Measurements from ENCODE around the gene UBE2R2.
"Not testable (repeated sequence)": the region's sequence is repeated elsewhere in the genome, so short reads cannot be mapped to it uniquely, and the experiment has no call there.

UBE2R2 gene

GRCh38 chr9:33785914-33786313 is 31.0 kb upstream of the UBE2R2 start:
- Histone ChIP-seq H3K9ac (no peak overlapping the region), H4K20me1 (no peaks in the 10 kb centered on the region), H3K27ac (no peak overlapping the region), H3K36me3 (no peaks in the 10 kb centered on the region), H3K27me3 (0 out of 2 replicates have a peak, but pooled peaks cover 4% of the 10 kb centered on the region), H3K4me3 (no peak overlapping the region), H3K4me2 (peak overlapping the region; percentile 64), H3K4me1 (peaks cover 23% of the 10 kb centered on the region), H3K9me3 (no peaks in the 10 kb centered on the region)
- no peak for TF ChIP-seq Cebpa-rat (IDR thresholded peaks at IDR 0.05)

DNA sequence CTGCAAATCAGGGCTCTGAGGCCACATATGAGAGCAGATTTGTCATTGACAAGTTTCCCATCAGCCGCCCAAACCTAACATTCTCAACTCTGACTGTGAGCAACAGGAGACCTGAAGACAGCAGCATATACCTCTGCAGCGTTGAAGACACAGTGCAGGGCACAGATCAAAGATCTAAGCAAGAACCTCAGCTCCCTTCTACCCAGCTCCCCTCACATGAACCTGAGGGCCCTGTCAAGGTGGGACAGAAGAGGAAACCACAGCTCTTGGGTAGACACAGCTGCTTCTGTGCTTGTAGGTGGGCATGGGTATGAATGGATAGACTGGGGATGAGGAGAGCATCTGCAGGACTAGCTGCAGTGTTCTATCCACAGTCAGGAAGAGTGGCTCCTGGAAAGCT is 30.3 kb upstream of the UBE2R2 start:
- H3K27ac ChIP-seq = no peak overlapping the region
- no peaks in the 10 kb centered on the region for H3K36me3 ChIP-seq
- H3K4me1 ChIP-seq = peaks cover 23% of the 10 kb centered on the region
- H3K27me3 ChIP-seq = 0 out of 2 replicates have a peak, but pooled peaks cover 4% of the 10 kb centered on the region
- no peaks in the 10 kb centered on the region for H3K9me3 ChIP-seq
- no peak for TF ChIP-seq Cebpa-rat (IDR thresholded peaks at IDR 0.05)
- peak overlapping the region; percentile 64 for H3K4me2 ChIP-seq
- no peak overlapping the region for H3K9ac ChIP-seq
- no peaks in the 10 kb centered on the region for H4K20me1 ChIP-seq
- H3K4me3 ChIP-seq = no peak overlapping the region

DNA sequence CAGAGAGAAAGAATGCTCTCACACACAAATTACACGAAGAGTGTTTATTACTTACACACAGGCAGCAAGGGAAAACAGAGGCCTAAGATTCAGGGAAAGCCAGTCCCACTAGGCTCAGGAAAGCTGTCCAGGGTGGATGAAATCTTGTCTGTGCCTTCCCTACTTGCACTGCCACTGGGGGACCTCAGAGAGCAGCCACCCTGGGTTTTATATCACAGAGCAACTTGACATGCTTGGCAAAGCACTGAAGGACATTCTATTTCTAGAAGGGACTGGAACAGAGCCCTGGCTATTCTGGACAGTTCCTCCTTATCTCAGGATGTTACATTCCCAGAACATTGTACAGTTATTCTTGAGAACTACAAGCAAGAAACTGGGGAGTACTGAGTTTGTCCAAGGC is 29.1 kb upstream of the UBE2R2 start:
- no peaks in the 10 kb centered on the region for H4K20me1 ChIP-seq
- no peaks in the 10 kb centered on the region for H3K9me3 ChIP-seq
- no peak for TF ChIP-seq Cebpa-rat (IDR thresholded peaks at IDR 0.05)

GRCh38 chr9:33789429-33789828 is 27.5 kb upstream of the UBE2R2 start:
- not testable (repeated sequence) for H3K9ac ChIP-seq, H3K36me3 ChIP-seq, H3K4me2 ChIP-seq, H3K27ac ChIP-seq, H4K20me1 ChIP-seq, H3K27me3 ChIP-seq, H3K9me3 ChIP-seq, H3K4me3 ChIP-seq
- peaks cover 22% of the 10 kb centered on the region for H3K4me1 ChIP-seq

More for the DNA sequence above, 29.1 kb upstream of the UBE2R2 start:
- Histone ChIP-seq H3K9ac (no peak overlapping the region), H3K36me3 (no peaks in the 10 kb centered on the region), H3K27me3 (0 out of 2 replicates have a peak, but pooled peaks cover 4% of the 10 kb centered on the region), H3K4me1 (peaks cover 23% of the 10 kb centered on the region), H3K4me3 (no peak overlapping the region), H3K4me2 (no peak overlapping the region), H3K27ac (no peak overlapping the region)

- Histone ChIP-seq H3K36me3 (no peaks in the 10 kb centered on the region), H3K4me2 (no peak overlapping the region)
- TF ChIP-seq Cebpa-rat (IDR thresholded peaks at IDR 0.05) = no peak
Observed at GRCh38 chr9:33791117-33791516, 25.8 kb upstream of the UBE2R2 start.

GRCh38 chr9:33793496-33793895 is 23.5 kb upstream of the UBE2R2 start:
- not testable (repeated sequence) for H3K27ac ChIP-seq, H3K9ac ChIP-seq, H3K4me3 ChIP-seq, H3K4me1 ChIP-seq, H4K20me1 ChIP-seq, H3K36me3 ChIP-seq, H3K4me2 ChIP-seq, H3K9me3 ChIP-seq, H3K27me3 ChIP-seq

More at GRCh38 chr9:33791117-33791516, 25.8 kb upstream of the UBE2R2 start:
- Histone ChIP-seq H3K9me3 (no peaks in the 10 kb centered on the region), H3K27ac (no peak overlapping the region), H3K9ac (no peak overlapping the region), H3K4me3 (no peak overlapping the region), H3K27me3 (0 out of 2 replicates have a peak, but pooled peaks cover 4% of the 10 kb centered on the region), H3K4me1 (peaks cover 7% of the 10 kb centered on the region), H4K20me1 (no peaks in the 10 kb centered on the region)

DNA sequence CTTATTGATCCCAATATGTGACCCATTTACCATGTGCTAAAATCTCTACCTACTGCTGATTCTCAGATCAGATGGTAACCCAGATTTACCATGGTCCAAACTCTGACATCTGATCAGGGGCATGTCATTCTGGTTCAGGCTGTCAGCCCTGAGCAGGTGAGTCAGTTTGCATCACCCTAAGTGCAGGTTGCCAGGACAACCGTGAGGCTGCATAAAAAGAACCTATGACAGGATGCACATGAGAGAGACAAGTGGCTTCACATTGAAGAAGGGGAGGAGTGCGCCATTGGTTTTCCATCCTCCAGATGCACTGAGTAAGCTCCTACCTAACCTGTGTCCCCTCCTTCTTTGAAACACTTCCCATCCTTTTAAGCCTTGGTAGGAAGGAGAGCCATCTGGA is 22.4 kb upstream of the UBE2R2 start:
- no peaks in the 10 kb centered on the region for H3K9me3 ChIP-seq
- no peak overlapping the region for H3K9ac ChIP-seq
- H3K36me3 ChIP-seq = no peaks in the 10 kb centered on the region
- H3K27ac ChIP-seq = no peak overlapping the region
- H3K4me2 ChIP-seq = no peak overlapping the region
- H3K4me3 ChIP-seq = no peak overlapping the region
- no peaks in the 10 kb centered on the region for H4K20me1 ChIP-seq
- H3K27me3 ChIP-seq = no peaks in the 10 kb centered on the region; the same call in 1 of the 2 replicates
- no peak for TF ChIP-seq Cebpa-rat (IDR thresholded peaks at IDR 0.05)
- no peaks in the 10 kb centered on the region for H3K4me1 ChIP-seq

DNA sequence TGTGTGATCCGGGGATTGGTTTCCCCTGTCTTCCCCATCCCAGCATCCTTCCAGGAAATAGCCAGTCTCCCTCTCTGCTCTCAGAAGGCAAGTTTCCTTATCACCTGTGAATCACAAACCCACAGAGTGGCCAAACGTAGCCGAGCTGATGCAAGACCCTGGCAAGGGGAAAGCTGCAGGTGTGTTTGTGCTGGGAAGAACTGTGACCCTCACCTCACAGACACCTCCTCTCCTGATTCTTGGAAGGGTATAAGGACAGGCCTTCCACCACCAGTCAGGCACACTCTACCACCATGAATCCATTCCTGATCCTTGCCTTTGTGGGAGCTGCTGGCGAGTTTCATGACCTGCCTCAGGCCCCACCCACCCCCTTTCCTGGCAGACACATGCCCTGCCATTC is 21.7 kb upstream of the UBE2R2 start, which contains the start of gene PRSS3:
PRSS3 (plus strand) TSS at position 281 of the 400 bp plus-strand sequence; CDS start at position 294, 13 bp downstream.
- Histone ChIP-seq H3K4me2 (no peak within 1 kb of the TSS), H3K9me3 (no peaks in the 10 kb centered on the region), H3K4me1 (no peaks in the 10 kb centered on the region), H3K36me3 (no peaks in the 10 kb centered on the region), H3K9ac (no peak within 1 kb of the TSS), H3K27ac (no peak within 1 kb of the TSS), H3K4me3 (no peak within 1 kb of the TSS), H3K27me3 (no peaks in the 10 kb centered on the region; the same call in 1 of the 2 replicates), H4K20me1 (no peaks in the 10 kb centered on the region)
- TF ChIP-seq Cebpa-rat (IDR thresholded peaks at IDR 0.05) = no peak

GRCh38 chr9:33795819-33796218 is 21.1 kb upstream of the UBE2R2 start:
- Histone ChIP-seq H4K20me1 (no peaks in the 10 kb centered on the region), H3K27ac (no peak overlapping the region), H3K27me3 (no peaks in the 10 kb centered on the region; the same call in 1 of the 2 replicates), H3K36me3 (no peaks in the 10 kb centered on the region), H3K9me3 (no peaks in the 10 kb centered on the region), H3K4me2 (no peak overlapping the region), H3K4me1 (no peaks in the 10 kb centered on the region), H3K9ac (no peak overlapping the region), H3K4me3 (no peak overlapping the region)
- no peak for TF ChIP-seq Cebpa-rat (IDR thresholded peaks at IDR 0.05)

DNA sequence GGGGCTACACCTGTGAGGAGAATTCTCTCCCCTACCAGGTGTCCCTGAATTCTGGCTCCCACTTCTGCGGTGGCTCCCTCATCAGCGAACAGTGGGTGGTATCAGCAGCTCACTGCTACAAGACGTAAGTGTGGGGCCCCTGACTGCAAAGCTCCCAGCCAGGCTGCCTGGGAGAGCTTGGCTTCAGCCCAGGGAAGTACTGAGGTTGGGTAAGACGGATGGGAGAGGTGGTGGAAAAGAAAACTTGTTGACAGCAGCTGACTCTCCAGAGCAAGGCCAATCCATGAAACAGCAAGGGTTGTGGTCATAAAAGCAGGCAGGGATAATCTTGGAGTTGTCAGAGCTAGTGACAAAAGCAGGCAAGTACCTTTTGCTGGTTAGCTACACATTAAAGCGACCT is 20.3 kb upstream of the UBE2R2 start:
- H3K4me3 ChIP-seq, H3K4me2 ChIP-seq, H4K20me1 ChIP-seq, H3K27ac ChIP-seq, H3K27me3 ChIP-seq, H3K4me1 ChIP-seq, H3K36me3 ChIP-seq, H3K9me3 ChIP-seq, H3K9ac ChIP-seq: not testable (repeated sequence)

GRCh38 chr9:33797837-33798236 is 19.1 kb upstream of the UBE2R2 start:
- no peak overlapping the region for H3K9ac ChIP-seq
- H3K36me3 ChIP-seq = no peaks in the 10 kb centered on the region
- no peak overlapping the region for H3K4me2 ChIP-seq
- no peak overlapping the region for H3K4me3 ChIP-seq
- no peak overlapping the region for H3K27ac ChIP-seq
- H4K20me1 ChIP-seq = no peaks in the 10 kb centered on the region
- no peaks in the 10 kb centered on the region for H3K9me3 ChIP-seq
- H3K4me1 ChIP-seq = no peaks in the 10 kb centered on the region
- H3K27me3 ChIP-seq = no peaks in the 10 kb centered on the region; the same call in 1 of the 2 replicates
- TF ChIP-seq Cebpa-rat (IDR thresholded peaks at IDR 0.05) = no peak

All from BLaER1 (cell line).